GM23248 (cell line): ENCODE data around the gene KCND2.

Experiments
- EZH2 ChIP-seq: fragments of 200-600 bp; sonication (generic); IDR thresholded peaks from 2 replicates; pipeline ENCODE4 v1.6.1; 2018; ENCODE audit warnings: antibody characterized with exemption, mild to moderate bottlenecking; ENCODE audit not compliant: insufficient read depth, poor library complexity, severe bottlenecking
- EZH2phosphoT487 ChIP-seq: fragments of 200-600 bp; sonication (generic); IDR thresholded peaks from 2 replicates; pipeline ENCODE4 v1.6.1; 2018; ENCODE audit warnings: antibody characterized with exemption, moderate library complexity, mild to moderate bottlenecking, low read depth; ENCODE audit not compliant: insufficient read depth

GRCh38 chr7:120703585-120704240 is 430.7 kb downstream of the KCND2 start:
- no peak for TF ChIP-seq EZH2phosphoT487
- no peak for TF ChIP-seq EZH2
